Mammary epithelial cell (primary cell): ENCODE measurements around the gene CDC42EP4.

Experiments used
- CTCF ChIP-seq, 2 donors: IDR thresholded peaks in 1 of 2; conservative IDR thresholded peaks in 1 of 2; 2 replicates each; pipeline ENCODE4 v1.5.1; 2011 to 2012; ENCODE audit warnings: inconsistent platforms in 2 of 2, low read length in 2 of 2, mild to moderate bottlenecking in 2 of 2, control low read depth in 1 of 2, low read depth in 1 of 2; ENCODE audit not compliant: insufficient read depth in 1 of 2; ENCODE audit errors: extremely low read depth in 1 of 2
- EZH2 ChIP-seq: IDR thresholded peaks from 2 replicates; pipeline ENCODE4 v1.6.1; 2012; ENCODE audit warnings: low read length, inconsistent platforms, borderline replicate concordance

GRCh38 chr17:73274490-73274889 is 37.3 kb downstream of the CDC42EP4 start:
- TF ChIP-seq CTCF (conservative IDR thresholded peaks at IDR 0.05 in 1 of 2, IDR thresholded peaks at IDR 0.05 in 1 of 2; ENCODE audit: extremely low read depth in 1 of 2, insufficient read depth in 1 of 2, low read depth in 1 of 2, low read length in 2 of 2) = no peak
- no peak for TF ChIP-seq EZH2
